GM06990 (cell line): Measurements from ENCODE around the gene MED6.
A peak's percentile ranks its signal among the peaks of the same experiment; 100 is the strongest.

Source experiments
- DNase-seq: peaks from one replicate; pipeline ENCODE4 v3.0.0-alpha.2; 2011; ENCODE audit not compliant: insufficient read length; ENCODE audit errors: extremely low read depth
- H3K27me3 ChIP-seq: replicated peaks from 2 replicates; pipeline ENCODE4 v1.6.0; 2011; ENCODE audit warnings: low read length; ENCODE audit not compliant: control insufficient read depth, insufficient read depth
- H3K36me3 ChIP-seq: 2 replicates; pipeline ENCODE4 v1.5.1; 2011; ENCODE audit warnings: low read length; ENCODE audit not compliant: control insufficient read depth, insufficient read depth
- H3K4me3 ChIP-seq: replicated peaks from 2 replicates; pipeline ENCODE4 v1.5.1; 2011; ENCODE audit warnings: low read depth, mild to moderate bottlenecking, control low read depth, low read length
- TF ChIP-seq, protein P1 (sequence below): IDR thresholded peaks from 2 replicates; pipeline ENCODE4 v1.5.1; 2011; ENCODE audit warnings: low read length, control low read depth, mild to moderate bottlenecking, inconsistent platforms; ENCODE audit not compliant: insufficient read depth, poor library complexity, severe bottlenecking

The MED6 gene

DNA sequence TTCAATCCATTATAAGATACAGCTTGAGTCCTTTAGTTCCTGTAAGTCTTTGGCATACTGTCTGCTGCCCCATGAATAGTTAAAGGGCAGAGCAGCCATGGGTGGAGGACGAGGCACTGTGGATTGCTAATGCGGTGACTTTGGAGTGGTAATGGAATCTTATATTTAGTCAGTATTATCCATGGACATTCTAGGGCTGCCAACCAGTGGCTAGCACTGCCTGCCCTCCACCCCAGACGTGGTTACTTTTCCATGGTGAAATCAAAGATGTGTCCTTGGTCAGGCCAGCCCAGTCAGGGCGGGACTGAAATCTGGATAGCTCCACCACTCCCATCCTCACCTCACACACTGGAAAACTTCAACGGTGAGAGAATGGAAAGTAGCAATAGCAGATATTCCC lies 43.5 kb upstream of the MED6 start:
- Histone ChIP-seq H3K27me3 (no peaks in the 10 kb centered on the region), H3K36me3 (no peaks in the 10 kb centered on the region), H3K4me3 (peak overlapping the region; percentile 67)
- DNase-seq, result no peak
- TF ChIP-seq, protein P1, sequence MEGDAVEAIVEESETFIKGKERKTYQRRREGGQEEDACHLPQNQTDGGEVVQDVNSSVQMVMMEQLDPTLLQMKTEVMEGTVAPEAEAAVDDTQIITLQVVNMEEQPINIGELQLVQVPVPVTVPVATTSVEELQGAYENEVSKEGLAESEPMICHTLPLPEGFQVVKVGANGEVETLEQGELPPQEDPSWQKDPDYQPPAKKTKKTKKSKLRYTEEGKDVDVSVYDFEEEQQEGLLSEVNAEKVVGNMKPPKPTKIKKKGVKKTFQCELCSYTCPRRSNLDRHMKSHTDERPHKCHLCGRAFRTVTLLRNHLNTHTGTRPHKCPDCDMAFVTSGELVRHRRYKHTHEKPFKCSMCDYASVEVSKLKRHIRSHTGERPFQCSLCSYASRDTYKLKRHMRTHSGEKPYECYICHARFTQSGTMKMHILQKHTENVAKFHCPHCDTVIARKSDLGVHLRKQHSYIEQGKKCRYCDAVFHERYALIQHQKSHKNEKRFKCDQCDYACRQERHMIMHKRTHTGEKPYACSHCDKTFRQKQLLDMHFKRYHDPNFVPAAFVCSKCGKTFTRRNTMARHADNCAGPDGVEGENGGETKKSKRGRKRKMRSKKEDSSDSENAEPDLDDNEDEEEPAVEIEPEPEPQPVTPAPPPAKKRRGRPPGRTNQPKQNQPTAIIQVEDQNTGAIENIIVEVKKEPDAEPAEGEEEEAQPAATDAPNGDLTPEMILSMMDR, result no peak

- DNase-seq, result peak; percentile 81
- TF ChIP-seq, protein P1, result no peak
- no peaks in the 10 kb centered on the region for H3K36me3 ChIP-seq
- H3K4me3 ChIP-seq, result peak overlapping the region; percentile 67
- no peaks in the 10 kb centered on the region for H3K27me3 ChIP-seq
Measured at GRCh38 chr14:70642303-70643235, 42.1 kb upstream of the MED6 start.

GRCh38 chr14:70641548-70642302 lies 41.3 kb upstream of the MED6 start, which contains the start of gene TTC9:
TTC9 (plus strand) TSS chr14:70641916; CDS start chr14:70642130, 214 bp downstream.
- Histone ChIP-seq H3K27me3 (no peaks in the 10 kb centered on the region), H3K4me3 (peak within 1 kb of the TSS; percentile 67), H3K36me3 (no peaks in the 10 kb centered on the region)
- TF ChIP-seq, protein P1, result no peak
- peak; percentile 48 for DNase-seq

DNA sequence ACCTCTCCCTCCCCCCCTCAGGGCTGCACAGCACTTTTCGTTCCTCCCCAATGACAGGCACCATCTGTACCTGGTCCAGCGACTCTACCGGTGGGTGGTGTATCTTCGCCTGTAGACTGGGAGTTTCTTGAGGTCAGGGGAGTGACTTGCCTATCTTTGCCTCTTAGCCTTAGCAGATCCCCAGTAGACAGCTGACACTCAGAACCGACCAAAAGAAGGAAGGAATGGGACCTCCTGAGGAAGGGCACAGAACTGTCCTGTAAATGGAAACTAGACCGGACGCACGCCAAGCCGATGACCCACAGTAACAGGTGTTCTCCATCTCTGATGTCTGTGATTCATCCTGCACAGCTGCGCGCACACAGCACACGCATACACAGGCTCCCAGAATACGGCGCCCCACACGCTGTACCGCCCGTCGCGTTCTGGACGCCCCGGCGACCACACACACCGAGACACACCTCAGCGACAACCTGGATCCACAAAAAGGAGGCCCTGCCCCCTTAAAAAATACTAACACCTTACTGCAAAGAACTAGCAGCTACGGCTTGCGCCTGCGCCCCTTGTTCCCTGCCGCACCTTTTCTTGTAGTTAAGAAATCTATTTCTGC lies 40.6 kb upstream of the MED6 start:
- DNase-seq, result peak; percentile 82
- Histone ChIP-seq H3K27me3 (no peaks in the 10 kb centered on the region), H3K36me3 (no peaks in the 10 kb centered on the region; the same call in 1 of the 2 replicates), H3K4me3 (peak overlapping the region; percentile 67)
- TF ChIP-seq, protein P1, result no peak

- Histone ChIP-seq H3K4me3 (no peak overlapping the region), H3K27me3 (no peaks in the 10 kb centered on the region), H3K36me3 (peaks cover 2% of the 10 kb centered on the region)
- TF ChIP-seq, protein P1, result no peak
- DNase-seq, result no peak
Measured at GRCh38 chr14:70638416-70638815, 38.0 kb upstream of the MED6 start.
